Measurements from ENCODE around the gene AKAP7.

GRCh38 chr6:131208787-131209186 lies 73.5 kb downstream of the AKAP7 start:
- TF ChIP-seq CTCF (IDR thresholded peaks at IDR 0.05; ENCODE audit: insufficient read depth, low read depth, low read length), result no peak
- no peak for TF ChIP-seq EZH2 (IDR thresholded peaks at IDR 0.05; ENCODE audit: insufficient read depth, low read length)
